Stimulated activated CD4-positive, alpha-beta T cell treated with anti-CD3 and anti-CD28 coated beads, Interleukin-12 subunit alpha, Interleukin-12 subunit beta, amount 100 ng/mL, for 48 hours (primary cell): ENCODE measurements around the gene SV2C.
A peak's percentile ranks its signal among the peaks of the same experiment; 100 is the strongest.

Source experiments
- DNase-seq, 3 donors: peaks; one replicate each; pipeline ENCODE4 v3.0.0-alpha.2; 2020; ENCODE audit warnings: low read depth in 2 of 3, low spot score in 1 of 3

Gene SV2C

DNA sequence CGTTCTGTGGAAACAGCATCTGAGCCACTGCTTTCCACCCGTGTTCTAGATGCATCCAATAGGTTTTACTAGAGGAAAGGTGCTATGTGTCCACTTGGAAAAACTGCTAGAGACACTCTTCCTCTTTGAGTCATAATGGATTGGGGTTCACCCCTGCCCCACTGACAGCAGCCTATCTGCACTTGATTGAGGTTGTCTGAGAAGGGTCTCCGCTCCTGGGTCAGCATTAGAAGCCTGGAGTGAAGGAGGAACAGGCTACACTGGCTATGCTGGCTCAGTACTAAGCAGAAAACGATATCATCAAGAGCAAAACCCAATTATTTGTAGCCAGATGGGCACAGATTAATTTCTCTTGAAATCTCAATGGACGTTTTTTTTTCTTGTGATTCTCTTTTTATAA lies 167.3 kb downstream of the SV2C start:
- DNase-seq = no peak

DNA sequence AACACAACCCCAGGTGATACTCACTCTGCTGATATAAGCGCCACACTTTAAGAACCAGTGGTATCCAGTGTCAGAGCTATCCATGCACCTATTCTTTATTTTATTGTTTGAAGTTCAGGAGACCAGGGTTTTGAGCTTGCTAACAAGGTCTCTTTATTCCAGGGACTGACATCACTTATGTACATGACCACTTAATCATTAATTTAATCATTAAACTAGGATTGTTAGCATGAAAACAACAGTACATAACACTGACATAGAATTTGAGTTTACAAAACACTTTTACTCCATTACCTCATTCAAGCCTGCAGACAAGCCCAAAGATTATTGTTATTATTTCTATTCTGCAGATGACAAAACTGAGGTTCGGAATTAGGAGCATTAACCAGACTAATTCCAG lies 168.5 kb downstream of the SV2C start:
- no peak for DNase-seq

DNA sequence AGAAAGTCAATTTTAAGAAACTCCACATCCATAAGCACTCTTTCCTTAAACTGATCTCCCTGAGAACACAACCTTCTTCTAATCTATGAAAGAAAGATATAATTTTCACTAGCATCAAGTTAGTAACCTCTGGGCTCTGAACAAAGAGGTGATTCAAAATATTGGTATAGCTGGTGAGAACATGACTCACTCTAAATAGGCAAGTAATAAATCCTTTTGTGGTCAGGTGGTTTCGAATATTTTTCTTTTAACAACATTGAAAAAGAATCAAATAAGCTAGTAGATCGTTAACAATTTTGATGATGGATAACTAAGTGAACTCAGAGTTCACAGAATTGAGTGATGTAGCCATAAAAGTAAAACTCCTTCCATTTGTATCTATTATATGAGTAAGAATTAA lies 169.3 kb downstream of the SV2C start:
- DNase-seq = no peak

DNA sequence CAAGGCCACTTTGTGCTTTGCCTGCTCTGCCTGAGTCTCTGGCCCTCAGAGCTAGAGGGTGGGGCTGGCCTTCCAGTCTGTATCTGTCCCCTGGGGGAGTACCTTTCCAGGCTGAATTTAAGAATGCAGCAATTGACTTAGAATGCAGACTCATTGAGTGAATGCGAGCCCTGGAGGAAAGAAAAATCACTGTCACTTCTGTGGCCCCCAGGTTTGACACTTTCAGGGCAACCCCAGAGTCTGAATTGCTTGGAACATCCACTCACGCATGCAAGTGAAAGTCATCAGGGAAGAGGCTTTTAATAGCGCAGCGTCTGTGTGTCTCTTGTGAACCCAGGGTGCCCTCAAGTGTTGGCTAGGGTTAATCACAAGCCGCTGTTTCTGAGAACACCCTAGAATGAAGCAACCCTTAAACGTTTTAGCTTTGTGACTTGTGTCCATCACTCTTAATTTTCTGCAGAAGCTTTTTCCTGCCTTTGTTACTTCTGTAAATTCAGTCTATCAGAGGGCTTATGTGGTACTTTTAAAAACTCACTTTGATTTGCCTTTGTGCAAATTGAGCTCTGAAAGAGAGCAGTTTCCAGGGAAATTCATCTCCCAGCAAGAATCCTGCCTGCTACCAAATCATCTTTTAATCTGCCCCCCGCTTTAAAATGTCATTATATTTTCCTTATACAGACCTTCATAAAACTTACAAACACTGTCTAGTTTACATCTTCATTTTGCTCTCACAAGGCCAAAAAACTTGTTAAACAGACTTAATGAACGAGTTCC lies 173.1 kb downstream of the SV2C start:
- peak; percentile 47 to 56 (median 52) for DNase-seq

DNA sequence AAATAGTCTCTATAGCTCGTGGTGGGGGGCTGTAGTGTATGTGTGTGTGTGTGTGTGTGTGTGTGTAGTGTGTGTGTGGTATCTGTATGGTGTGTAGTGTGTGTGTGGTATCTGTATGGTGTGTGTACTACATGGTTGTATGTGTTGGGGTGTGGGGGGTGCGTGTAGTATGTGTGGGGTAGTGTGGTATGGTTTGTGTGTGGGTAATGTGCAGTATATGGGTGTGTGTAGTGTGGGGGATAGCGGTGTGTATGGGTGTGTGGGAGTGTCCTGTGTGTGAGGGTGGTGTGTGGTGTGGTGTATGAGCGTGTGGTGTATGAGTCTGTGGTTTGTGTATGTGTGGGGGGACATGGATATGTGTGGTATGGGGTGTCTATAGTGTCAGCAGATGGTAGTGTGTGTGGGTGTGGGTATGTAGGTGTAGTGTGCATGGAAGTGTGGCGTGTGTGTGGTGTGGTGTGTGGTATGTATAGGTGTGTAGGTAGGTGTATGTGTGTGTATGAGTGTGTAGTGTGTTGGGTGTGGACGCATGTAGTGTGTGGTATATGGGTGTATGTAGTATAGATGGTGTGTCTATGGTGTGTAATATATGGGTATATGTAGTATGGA lies 174.1 kb downstream of the SV2C start:
- no peak for DNase-seq

DNA sequence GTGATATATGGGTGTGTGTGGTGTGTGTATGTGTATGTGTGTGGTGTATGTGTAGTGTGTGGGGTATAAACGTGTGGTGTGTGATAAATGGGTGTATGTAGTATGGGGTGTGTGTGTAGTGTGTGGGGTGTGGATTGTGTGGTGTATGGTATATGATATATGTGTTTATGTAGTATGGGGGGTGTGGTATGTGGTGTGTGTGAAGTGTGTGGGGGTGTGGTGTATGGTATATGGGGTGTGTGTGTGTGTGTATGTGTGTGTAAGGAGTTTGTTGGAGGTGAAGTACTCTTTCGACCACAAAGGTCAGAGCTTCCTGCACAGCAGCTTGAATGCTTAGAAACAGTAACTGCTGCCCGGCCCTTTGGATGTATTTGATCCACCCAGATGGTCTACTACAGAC lies 174.7 kb downstream of the SV2C start:
- no peak for DNase-seq

DNA sequence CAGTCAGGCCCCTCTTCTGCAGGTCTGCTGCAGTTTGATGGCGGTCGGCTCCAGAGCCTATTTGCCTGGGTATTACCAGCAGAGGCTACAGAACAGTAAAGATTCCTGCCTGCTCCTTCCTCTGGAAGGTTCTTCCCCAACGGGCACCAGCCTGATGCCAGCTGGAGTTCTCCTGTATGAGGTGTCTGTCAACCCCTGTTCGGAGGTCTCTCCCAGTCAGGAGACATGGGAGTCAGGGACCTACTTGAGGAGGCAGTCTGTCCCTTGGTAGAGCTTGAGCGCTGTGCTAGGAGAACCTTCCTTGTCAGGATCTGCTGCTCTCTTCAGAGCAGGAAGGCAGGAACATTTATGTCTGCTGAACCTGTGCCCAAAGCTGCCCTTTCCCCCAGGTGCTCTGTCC lies 181.5 kb downstream of the SV2C start:
- DNase-seq = no peak

DNA sequence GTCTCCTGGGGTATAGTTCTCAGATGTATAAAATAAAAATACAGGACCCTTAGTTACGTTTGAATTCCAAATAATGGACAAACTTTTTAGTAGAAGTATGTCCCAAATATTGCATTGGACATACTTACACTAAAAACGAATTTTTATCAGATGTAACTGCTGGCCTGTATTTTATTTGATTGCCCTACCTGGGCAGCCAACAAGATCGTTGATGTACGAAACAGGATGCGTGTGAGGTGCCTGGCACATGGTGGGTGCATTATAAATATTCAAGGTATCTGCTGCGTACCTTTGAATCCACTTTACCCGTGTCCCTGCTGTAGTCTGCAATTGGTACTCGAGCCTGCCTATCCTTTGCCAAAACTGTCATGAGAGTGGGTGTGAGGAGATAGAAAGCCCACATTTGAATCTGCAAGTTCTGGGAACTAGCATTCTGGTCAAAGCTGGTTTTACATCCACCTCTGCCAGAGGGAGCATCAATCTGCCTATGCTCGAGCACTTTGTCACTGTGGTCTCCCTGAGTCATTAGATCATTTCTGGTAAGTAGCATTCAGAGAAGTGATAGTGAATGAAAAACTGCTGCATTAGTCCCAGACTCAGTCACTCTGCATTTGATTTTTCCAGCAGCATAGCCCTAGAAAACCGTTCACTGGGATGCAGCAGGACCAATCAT lies 186.2 kb downstream of the SV2C start:
- DNase-seq = peak; percentile 31 to 51 (median 36)

DNA sequence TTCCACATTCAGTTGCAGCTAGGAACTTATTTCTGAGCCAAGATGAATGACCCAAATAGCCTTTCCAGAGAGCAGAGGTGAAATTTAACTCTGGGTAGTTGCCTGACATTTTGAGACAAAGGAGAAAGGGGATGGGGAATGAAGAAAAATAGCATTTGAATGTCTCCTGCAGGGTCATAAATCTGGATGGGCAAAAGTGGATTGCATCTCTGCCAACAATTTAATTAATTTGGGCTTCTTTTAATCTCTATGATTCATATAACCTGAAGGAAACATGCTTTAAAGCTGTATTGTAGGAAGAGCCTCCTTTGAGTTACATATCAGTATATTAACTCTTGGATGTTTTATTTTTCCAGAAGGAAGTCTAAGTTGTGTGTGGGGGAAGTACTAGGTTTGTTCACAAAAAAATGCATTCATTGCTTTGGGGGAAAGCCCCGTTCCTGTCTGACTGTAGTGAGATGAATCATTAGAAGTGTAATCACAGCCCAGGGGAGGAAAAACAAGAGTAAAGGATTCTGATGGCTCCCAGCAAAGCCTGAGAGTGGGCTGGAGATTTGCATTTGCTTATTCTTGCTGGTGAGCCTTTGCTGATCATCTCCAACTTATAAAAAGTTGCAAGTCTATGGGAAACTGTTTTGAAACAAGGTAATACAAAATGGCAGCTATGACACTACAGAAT lies 186.9 kb downstream of the SV2C start:
- peak in 2 of 3 donors; percentile 34 to 37 for DNase-seq

DNA sequence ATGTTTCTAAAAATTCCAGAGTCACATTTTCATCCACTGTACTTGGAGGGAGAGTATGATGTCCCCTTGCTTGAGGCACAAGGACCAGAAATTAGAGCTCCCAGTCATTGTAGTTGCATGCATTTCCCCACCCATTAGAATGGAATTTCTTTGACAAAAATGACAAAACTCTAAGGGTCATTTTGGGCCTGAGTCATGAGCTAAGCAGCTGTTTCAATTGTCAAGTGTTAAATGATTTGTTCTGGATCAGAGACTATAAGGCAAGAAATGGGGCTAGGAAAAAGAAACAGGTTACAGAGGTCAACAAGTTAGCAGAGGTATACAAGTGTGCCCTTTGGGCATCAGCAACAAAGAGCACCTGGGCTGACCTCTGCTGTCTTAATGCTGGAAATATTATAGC lies 188.7 kb downstream of the SV2C start:
- no peak for DNase-seq

DNA sequence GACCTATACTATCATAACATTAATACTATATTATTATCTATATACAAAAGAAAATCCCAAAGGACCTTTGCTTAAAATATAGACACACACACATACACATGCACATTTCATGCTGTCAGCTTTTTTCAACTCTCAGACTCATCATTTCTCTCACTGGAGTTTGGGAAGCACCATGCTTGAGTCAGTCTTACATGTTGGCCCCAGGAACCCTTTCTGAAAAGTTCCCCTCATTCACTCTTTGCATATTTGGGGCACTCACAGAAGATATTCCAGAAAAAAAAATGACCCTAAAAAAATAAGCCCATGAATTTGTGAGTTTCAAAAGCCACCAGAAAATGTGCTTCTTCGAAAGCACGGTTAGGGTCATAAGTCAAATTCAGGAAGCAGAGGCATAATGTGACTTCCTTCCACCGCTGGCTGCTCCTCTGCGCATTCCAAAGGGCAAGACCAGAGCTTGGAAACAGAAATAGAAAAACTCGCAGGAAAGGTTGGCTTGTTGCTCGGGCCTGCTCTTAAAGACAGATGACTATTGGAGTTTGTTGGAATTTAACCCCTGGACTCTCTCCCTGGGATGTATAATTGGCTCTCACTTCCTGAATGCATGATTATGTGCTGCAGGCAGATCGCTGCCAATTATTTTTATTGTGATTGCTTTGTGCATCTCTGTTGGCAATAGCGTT lies 190.2 kb downstream of the SV2C start:
- DNase-seq = no peak

DNA sequence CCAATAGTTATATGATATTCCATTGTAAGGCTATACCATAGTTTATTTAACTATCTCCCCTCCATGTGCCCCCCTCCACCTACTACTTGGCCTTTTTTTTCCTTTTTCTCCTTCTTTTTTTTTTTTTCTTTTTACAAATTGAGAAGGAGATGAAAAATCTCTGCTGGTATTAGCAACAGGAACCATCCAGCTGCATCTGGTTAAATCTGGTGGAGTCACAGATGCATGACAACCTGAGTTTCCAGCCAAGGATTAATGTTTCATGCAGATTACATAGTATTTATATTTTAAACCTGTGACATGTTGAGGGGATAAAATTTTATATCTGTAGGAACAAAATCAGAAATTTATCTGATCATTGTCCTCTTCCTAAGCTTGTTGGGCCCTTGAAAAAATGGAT lies 191.4 kb downstream of the SV2C start:
- DNase-seq = no peak

DNA sequence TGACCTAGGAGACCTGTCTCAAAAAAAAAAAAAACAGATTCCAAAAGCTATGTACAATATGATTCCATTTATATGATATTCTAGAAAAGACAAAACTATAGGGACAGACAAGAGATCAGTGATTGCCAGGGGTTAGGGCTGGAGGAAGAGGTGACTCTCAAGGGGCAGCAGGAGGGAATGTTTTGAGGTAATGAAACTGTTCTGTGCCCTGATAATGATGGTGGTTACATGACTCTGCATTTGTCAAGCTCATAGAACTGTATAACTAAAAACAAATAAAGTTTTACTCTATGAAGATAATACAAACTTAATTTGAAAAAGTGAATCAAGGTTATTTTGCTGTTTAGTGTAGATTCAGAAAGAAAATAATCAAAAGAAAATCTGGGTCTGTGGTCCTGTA lies 194.6 kb downstream of the SV2C start:
- DNase-seq = no peak

DNA sequence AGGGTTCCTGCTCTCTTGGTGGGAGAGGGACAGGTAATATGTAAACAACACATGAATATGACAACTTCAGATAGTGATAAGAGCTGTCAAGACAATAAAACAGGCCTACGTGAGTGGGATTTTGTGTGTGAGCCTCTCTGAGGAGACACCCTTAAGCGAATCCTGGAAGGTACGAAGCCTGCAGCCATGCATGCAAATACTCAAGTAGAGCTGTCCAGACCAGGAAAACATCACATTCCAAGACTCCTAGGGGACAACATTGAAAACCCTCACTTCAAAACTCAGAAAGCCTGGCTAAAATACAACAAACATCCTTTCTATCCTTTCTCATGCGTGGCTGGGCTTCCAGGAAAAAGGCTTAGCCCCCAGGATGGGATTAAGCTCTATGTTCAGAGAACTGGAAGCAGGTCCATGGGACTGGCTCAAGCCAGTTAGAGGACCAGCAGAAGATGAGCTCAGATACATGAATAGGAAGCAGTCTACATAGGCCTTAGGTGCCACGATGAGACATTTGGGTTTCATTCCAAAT lies 195.1 kb downstream of the SV2C start:
- no peak for DNase-seq

DNA sequence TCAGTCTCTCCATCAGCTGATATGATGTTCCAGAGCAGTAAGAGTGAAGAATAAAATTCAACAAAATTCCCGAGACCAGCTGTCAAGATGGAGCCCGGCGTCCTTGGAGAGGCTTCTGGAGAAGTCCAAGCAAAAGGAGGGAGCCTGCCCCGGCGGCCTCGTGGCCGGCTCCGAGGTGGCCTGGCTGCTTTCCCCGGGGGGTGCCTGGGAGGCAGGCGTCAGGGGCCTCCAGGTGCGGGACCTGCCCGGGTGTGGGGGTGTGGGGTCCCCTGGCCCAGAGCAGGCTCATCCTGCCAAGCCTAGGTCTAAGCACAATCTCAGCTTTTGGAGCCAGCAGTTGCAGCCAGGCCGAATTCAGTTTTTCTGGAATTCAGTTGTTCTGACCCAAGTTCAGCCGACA lies 197.3 kb downstream of the SV2C start:
- no peak for DNase-seq

DNA sequence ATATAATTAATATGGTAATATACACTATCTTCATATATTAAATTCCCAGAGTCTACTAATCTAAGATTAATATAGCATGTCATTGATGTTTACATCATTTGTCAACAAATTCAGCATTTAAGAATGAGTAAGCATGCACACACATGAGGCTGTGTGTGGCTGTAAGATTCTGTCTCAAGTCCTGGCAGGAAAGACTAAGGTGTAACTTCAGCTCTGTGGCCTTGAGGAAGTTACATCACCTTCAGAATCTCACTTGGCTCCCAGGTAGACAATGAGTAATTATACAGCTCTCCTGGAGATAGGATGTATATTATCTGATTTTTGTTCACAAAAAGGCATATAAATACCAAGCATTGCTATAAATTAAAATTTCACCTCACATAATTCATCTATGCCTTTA lies 200.5 kb downstream of the SV2C start:
- DNase-seq = no peak

DNA sequence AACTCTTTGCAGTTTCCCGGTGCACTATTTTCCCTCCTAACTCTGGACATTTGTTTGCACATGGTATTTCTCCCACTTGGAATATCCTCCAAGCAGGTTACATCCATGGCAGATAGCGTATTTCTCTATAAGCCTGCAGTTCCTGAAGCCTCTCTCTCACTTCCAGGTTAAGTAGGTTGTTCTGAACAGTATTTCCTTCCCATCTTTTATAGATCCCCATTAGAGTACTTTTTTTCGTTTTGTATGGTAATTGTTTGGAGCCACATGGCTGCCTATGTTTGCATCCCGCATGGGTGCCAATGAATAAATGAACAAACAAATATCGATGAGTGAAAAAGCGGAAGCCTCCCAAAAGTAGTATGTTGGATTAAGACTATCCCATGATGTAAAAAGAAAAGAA lies 206.5 kb downstream of the SV2C start:
- no peak for DNase-seq

DNA sequence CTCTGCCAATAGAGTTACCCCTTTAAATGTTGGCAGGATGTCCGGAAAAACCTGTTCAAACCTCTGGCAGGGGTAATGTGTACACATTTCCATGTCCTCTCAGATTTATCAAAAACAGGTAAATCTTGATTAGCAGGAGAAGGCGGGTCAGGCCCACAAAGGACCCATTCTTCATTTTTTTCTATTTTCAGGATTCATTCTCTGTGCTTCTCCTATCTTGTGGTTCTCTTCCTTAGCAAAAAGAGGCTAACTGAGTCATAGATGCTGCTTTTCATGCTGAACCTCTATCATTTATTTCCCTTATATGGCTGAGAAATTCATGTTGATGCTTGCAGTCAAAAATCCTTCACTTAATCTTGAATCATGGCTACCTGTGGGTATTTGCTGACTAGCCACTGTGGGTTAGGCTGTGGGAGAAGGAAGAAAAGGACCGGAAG lies 207.2 kb downstream of the SV2C start:
- DNase-seq = no peak

DNA sequence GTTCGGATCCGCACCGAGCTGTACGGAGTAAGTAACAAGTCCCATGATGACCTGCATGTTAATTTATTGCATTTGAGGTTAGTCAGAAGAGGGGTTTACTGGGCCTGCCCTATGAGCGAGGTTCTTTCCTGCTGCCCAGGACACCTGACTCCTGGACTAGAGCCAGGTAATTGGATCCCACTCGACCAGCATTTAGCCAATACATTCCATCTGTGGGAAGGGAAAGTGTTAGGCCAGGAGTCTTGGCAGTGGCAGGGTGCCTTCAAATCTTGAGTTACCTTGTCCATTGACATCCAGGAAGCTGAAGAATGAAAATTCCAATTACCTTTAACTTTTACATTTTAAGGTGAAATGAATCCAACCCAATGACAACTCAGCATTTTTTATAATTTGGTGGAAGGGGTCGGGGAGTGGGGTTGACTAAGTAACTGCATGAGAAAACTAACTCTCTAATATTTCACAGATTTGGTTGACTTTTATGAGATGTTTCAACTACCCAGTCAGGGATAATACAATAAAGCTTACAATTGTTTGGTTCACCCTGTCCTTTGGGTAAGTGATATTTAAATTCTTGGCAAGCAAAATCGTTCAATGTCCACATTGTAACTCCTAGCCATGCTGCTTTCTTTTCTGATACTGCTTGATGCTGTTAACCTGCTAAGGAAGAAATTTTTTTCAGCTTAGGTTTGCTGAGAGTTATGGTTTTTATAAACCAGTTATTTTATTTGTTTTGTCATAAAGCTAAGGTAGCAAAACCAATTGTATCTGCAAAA lies 208.3 kb downstream of the SV2C start:
- DNase-seq = no peak

DNA sequence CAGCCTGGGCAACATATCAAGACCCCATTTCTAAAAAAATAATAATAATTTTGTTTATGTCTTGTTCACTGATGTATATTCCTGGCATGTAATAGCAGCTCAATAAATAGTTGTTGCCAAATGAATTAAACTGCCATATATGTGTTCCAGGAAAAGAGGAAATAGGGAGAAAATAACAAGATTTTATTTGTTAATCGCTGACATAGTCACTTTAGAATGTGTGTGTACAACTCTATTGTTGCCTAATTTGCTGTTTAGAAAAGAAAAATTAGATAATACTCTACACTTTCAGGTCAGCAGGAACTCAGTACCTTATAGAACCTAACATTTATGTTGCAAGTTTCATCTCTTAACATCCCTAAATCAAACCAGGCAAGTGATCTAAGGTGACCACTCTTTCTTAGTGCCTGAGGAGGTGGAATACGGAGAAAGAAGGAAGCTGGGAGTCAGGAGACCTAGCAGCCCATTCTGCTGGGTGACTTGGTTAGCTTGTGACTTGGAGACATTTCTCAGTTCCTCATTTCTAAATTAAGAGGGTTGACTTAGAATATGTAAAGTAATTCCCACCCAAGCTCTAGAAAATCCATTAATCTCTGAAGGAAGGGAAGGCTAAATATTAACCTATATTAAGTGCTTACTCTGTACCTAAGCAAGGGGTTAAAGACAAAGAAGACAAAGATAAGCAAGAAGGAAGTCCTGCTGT lies 209.6 kb downstream of the SV2C start:
- DNase-seq = no peak
